Activated CD4-positive, alpha-beta T cell treated with anti-CD3 and anti-CD28 coated beads for 4 hours (primary cell): ENCODE measurements around the gene DCDC2C.

Experiments used
- DNase-seq, 2 donors: peaks; one replicate each; pipeline ENCODE4 v3.0.0-alpha.2; 2020

Gene DCDC2C

GRCh38 chr2:3712831-3713503, 9.6 kb downstream of the DCDC2C start:
- no peak for DNase-seq

- no peak for DNase-seq
These were observed 15.3 kb downstream of the DCDC2C start for GRCh38 chr2:3718679-3719078.

DNA sequence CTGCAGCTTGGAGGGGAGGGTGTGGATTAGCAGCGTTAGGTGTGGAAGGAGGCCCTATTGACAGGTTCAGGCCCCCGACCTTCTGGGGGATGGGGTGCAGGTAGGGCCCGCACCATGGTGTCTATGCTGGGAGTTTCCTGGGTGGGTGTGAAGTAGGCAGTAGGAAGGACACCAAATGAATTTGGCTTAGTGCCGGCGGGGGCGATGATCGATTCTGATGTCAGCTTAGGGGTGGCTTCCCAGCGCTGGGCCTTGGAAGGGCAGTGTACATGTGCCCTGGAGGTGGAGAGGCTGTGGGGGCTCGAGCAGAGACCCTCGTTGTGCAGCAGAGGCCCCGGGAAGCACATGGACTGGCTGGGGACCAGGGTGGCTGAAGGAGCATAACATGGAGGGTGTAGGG, 21.6 kb downstream of the DCDC2C start:
- no peak for DNase-seq

GRCh38 chr2:3725458-3726250, 22.3 kb downstream of the DCDC2C start:
- DNase-seq, result no peak

DNA sequence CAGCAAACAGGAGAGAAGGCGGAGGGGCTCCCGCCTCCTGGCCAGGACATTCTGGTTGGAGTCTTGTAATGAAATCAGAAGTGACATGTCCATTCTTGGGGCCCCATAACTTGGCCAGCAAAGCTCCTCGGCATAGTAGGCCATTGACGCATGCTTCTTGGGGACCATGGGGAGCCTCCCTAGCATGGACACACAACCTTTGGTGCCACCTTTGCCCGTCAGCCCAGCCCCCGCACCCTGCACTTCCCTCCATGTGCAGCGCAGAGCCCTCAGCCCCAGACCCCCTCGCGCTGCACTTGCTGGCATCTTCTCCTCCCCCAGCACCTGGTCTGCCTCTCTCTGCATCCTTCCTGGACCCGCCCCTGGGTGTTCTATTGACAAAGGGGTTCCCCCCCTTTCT, 23.1 kb downstream of the DCDC2C start:
- DNase-seq, result no peak

DNA sequence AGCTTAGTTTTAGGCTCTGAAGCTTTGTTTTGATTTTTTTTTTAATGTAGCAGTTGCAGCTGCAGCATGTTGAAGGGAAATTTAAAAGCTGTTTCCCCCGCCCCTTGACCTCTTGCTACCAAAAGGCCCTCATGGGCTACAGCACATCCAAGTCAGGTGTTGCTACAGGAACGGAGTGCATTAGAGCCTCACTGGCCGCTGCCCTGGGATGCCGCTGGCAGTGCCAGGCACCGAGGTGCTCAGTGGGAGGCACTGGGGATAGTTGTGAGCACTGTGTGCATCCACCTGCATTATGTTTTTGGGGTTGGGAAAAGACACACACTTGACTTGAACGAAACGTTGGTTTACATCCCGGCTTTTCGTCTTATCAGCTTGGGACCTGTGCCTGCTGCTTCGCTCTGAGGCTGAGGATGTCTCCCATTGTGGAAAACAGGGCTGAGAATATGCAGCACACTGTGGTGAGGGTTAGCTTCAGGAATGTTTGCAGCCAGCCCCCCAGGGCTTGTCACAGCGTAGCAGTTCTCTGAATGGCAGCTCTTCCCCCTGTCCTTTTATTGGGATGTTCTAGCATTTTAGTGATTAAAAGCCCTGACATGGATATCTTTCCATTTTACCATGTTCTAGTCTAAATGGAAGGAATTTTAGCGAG, 24.1 kb downstream of the DCDC2C start:
- DNase-seq, result no peak

DNA sequence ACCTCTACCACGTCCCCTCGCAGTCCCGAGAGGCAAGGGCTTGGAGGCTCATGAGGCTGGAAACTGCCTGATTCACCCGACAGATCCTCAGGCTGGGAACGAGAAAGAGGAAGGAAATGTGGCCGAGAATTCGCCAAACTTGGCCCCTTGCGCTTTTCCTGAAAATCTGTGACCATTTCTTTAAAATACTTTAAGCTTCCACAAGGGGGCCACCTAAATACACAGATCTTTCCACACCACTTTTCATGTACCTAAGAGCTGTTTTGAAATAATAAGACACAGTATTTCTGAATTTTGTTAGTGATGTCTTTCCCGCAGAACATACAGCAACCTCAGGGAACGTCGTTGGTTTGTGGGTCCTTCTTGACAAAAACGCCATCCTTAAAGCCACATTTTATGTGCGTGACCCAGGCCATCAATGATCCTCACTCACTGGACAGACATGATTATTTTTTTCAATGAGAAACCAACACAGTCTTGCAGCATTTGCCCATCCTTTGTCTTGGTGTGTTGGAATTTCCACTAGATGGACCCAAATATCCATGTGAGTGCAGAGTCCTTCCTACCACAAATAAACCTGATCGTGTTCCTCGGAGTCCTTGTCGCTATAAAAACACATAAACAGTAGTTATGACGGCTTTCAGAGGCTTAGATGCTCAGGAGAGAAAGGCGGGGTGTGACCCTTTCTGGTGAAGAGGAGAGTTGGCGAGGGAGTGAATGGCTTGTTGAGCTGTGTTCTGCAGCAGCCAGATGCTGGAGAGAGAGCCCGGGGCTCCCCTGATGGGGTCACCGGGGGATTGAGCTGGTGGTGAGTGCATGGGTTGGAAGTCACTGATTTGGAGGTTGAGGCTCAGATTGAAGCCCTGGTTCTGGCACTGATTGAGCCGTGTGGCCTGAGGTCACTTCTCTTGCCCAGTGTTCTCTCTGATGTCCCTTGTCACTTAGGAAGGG, 25.0 kb downstream of the DCDC2C start:
- no peak for DNase-seq

GRCh38 chr2:3729055-3729448, 25.7 kb downstream of the DCDC2C start:
- DNase-seq, result no peak

DNA sequence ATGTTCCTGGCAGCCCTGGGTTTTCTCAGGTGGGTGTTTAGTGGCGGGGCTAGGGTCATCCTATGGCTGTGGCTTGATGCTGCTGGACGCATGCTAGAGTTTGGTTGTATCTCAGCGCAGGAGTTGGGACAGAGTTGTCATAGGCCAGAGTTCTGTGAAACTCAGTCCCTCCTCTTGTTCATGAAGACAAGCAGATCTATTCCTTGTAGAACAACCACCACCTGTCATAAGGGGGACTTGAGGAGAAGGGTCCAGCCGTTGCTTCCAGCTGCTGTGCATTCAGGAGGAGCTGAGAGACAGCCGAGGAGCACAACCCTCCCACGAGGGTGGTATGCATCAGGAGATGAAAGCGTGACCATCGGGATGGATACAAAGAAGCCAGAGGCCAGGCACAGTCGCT, 26.4 kb downstream of the DCDC2C start:
- DNase-seq, result no peak

DNA sequence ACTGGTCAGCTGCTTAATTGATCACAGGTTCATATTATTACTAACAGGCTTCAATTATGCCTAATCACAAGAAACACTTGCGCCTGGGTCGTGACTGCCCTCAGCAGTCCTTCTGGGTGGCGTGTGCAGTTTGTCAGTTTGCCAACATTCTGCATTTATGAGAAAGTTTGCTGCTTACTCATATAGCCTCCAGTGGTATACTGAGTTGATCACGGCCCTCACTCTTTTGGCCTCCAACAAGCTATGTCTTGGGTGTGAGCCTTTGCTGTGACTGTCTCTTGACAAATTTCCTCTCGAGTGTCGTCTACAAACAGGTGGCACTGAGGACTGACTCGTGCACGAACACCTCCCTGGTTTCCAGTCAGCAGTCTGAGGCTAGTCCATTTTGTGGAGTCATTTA, 27.3 kb downstream of the DCDC2C start:
- DNase-seq, result no peak

GRCh38 chr2:3731829-3732228, 28.5 kb downstream of the DCDC2C start:
- no peak for DNase-seq

DNA sequence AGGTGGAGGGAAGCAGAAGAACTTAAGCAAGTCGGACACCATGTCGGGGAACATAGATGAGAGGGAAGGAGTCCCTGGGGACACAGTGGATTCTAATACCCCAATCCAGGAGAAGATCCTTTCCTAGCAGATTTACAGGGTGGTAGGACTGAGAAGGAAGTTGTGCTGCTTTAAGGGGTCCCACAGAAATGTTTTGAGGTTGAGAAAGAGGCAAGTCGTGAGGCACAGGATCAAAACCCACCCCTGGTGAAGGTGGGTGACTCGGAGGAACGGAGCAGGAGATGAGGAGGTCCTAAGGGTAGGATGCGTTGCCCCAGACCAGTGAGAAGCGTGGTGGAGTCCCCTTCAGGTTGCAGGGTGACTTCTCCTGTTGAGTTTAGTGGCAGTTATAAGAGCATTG, 32.7 kb downstream of the DCDC2C start:
- no peak for DNase-seq

DNA sequence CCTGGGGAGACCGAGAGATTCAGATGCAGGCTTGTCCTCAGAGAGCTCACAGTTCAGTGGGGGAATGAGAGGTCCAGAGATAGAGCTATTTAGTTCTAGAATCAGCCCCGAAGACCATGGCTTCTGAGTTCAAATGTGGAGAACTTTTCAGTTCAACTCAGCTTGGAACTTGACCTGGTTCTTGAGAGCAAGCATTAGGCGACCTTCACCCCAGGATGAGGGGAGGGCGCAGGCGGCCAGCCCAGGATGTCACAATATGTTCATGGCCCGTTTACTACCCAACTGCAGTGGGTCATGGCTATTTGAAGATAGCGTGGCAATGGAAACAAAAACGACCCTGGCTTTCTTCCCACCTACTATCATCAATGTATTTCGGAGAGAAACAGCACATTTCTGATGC, 33.8 kb downstream of the DCDC2C start:
- no peak for DNase-seq

DNA sequence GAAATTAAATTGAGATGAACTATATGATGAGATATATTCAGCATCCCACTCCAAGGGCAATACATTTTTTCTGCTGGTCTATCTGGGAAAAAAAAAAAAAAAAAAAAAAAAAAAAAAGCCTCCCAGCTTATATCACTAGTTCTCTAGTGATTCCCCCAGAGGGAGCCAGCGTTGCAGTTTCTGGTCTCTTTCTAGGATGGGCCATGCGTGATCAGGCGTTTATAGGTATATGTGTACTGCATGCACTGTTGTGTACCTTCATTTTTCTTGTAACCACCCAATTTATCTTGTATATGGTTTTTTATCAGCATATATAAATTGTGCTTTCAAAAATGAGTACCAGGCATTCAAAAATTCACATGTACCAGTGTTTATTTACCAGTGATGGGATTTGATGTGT, 35.1 kb downstream of the DCDC2C start:
- no peak for DNase-seq

- DNase-seq, result no peak
These were observed 35.9 kb downstream of the DCDC2C start for GRCh38 chr2:3739313-3739712.

GRCh38 chr2:3741396-3741795, 38.0 kb downstream of the DCDC2C start:
- DNase-seq, result no peak

GRCh38 chr2:3741867-3742602, 38.7 kb downstream of the DCDC2C start:
- DNase-seq, result no peak

DNA sequence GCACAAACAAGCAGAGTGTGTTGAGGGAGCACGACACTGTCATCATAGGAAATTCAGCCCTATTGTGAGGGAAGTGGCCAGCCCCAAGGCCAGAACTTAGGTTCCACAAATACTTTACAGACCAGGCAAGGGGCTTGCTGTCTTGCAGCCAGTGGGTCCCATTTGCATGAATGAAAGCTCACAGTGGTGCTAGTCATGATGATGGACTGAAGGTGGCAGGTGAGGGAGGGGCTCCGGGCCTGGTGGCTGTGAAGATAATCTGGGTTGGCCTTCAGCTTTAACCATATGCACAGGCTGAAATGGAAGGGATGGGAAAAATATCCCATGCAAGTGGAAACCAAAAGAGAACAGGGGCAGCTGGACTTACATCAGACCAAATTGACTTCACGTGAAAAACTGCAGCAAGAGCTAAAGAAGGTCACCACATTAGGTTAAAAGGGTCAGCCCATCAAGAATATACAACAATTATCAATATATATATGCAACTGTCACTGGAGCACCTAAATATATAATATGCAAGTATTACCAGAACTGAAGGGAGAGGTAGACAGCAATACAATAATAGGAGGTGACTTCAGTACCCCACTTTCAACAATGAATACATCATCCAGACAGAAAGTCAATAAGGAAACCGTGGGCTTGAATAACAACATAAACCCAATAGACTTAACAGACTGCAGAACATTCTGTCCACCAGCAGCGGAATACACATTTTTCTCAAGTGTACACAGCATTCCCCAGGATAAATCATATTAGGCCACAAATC, 39.6 kb downstream of the DCDC2C start:
- DNase-seq, result no peak

DNA sequence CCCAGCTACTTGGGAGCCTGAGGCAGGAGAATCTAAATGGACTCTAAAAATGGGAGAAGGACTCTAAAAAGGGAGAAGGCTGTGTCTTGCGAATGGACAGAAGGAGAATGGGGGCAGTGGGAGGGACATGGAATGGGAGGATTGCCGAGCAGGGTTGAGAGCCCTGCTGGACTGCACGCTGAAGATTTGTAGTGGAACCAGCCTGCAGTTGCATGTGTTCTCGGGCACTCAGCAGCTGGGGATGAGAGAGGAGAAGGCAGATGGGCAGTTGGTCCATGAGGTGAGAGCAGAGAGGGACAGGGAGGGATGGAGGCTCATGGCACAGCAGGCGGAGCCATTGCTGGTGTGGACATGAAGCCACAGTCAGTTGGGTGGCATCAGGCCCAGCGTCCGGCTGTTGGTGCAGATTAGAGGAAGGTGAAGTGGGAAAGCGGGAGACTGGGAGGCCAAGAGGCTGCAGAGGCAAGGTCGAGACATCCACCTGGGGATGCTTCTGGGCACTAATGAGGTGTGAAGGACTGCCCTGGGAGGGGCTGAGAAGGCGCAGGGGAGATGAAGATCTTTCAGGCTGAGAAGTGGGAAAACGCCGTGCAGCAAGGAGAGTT, 40.7 kb downstream of the DCDC2C start:
- no peak for DNase-seq

GRCh38 chr2:3745920-3746319, 42.5 kb downstream of the DCDC2C start:
- no peak for DNase-seq

- no peak for DNase-seq
These were observed 43.8 kb downstream of the DCDC2C start for GRCh38 chr2:3747032-3747654.
